ENCODE data around the gene NUDT21. TPM values are rescaled to one million over a fixed set of nuclear protein-coding genes. Genes with fewer than 3 reads are reported as not detected.

Gene NUDT21
- polyA plus RNA-seq, 1 of the 3 experiments (the other 2 are of a cell fraction) = 42.2 TPM

DNA sequence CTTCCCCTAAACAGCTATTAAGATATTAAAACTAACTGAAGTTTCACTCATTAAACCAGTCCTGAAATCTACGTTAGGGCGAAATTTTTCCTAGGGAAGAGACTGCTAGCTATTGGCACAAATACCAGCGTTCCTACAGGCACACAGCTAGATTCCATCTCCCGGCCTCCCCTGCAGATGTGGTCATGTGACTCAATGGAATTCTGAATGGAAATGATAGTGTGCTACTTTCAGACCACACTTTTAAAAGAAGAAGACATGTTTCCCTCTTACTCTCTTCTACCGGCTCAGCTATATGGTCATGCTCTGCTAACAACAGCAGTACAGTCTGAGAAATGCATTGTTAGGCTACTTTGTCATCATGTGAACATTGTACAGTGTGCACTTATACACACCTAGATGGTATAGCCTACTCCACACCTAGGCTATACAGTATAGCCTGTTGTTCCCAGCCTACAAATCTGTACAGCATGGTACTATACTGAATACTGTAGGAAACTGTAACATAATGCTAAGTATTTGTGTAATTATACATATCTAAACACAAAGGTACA lies 31.6 kb upstream of the NUDT21 start:
- no peak overlapping the region for H3K9ac ChIP-seq
- no peaks in the 10 kb centered on the region; a peak in 1 of 4 replicates for H3K4me1 ChIP-seq (ENCODE audit: control insufficient read depth in 1 of 2, insufficient read depth in 2 of 2, low read depth in 1 of 2, low read length in 1 of 2)
- no peaks in the 10 kb centered on the region for H3K9me3 ChIP-seq
- H3F3A ChIP-seq (replicated peaks; ENCODE audit: insufficient read depth) = peaks cover 11% of the 10 kb centered on the region
- no peak overlapping the region for H2AFZ ChIP-seq (ENCODE audit: low read depth)
- ChIA-PET POLR2A (no interaction called here), CTCF (no interaction called here)
- DNase-seq = no peak
- no peaks in the 10 kb centered on the region for H3K27me3 ChIP-seq (ENCODE audit: insufficient read depth)
- 0 out of 2 replicates have a peak, but pooled peaks cover 9% of the 10 kb centered on the region for H3K79me2 ChIP-seq (ENCODE audit: insufficient read depth)
- 96% methylated on average over 5 of the region's 5 CpGs for WGBS (ENCODE audit: low lambda C conversion rate)
- H3K4me3 ChIP-seq (ENCODE audit: low read depth in 2 of 2, low read length in 1 of 2) = no peak overlapping the region
- H3K9me2 ChIP-seq = no peaks in the 10 kb centered on the region
- no peak overlapping the region for H3K27ac ChIP-seq (ENCODE audit: low read depth in 2 of 2, low read length in 1 of 2)
- no peak for TF ChIP-seq NFIC (IDR thresholded peaks at IDR 0.05; ENCODE audit: borderline replicate concordance)
- no peak for TF ChIP-seq MXI1 (IDR thresholded peaks at IDR 0.05; ENCODE audit: low read depth, low read length)
- TF ChIP-seq NRF1 (IDR thresholded peaks at IDR 0.05; ENCODE audit: low read depth, low read length) = no peak
- no peak for TF ChIP-seq GATA2 (CRISPR knock-in tag; IDR thresholded peaks at IDR 0.05)
- TF ChIP-seq EZH2phosphoT487 (IDR thresholded peaks at IDR 0.05; ENCODE audit: borderline replicate concordance, low read depth) = no peak
- no peak for TF ChIP-seq FOSL2 (IDR thresholded peaks at IDR 0.05; ENCODE audit: borderline replicate concordance, low read depth)
- TF ChIP-seq, protein P1, sequence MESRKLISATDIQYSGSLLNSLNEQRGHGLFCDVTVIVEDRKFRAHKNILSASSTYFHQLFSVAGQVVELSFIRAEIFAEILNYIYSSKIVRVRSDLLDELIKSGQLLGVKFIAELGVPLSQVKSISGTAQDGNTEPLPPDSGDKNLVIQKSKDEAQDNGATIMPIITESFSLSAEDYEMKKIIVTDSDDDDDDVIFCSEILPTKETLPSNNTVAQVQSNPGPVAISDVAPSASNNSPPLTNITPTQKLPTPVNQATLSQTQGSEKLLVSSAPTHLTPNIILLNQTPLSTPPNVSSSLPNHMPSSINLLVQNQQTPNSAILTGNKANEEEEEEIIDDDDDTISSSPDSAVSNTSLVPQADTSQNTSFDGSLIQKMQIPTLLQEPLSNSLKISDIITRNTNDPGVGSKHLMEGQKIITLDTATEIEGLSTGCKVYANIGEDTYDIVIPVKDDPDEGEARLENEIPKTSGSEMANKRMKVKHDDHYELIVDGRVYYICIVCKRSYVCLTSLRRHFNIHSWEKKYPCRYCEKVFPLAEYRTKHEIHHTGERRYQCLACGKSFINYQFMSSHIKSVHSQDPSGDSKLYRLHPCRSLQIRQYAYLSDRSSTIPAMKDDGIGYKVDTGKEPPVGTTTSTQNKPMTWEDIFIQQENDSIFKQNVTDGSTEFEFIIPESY (IDR thresholded peaks at IDR 0.05; ENCODE audit: borderline replicate concordance, low read depth) = no peak
- TF ChIP-seq, protein P2, sequence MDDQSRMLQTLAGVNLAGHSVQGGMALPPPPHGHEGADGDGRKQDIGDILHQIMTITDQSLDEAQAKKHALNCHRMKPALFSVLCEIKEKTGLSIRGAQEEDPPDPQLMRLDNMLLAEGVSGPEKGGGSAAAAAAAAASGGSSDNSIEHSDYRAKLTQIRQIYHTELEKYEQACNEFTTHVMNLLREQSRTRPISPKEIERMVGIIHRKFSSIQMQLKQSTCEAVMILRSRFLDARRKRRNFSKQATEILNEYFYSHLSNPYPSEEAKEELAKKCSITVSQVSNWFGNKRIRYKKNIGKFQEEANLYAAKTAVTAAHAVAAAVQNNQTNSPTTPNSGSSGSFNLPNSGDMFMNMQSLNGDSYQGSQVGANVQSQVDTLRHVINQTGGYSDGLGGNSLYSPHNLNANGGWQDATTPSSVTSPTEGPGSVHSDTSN (IDR thresholded peaks at IDR 0.05) = no peak
- TF ChIP-seq TCF12 (IDR thresholded peaks at IDR 0.05) = no peak
- no peak for TF ChIP-seq MEF2A (IDR thresholded peaks at IDR 0.05; ENCODE audit: borderline replicate concordance, low read depth)
- no peaks in the 10 kb centered on the region for H4K20me1 ChIP-seq (ENCODE audit: insufficient read depth)
- no peak overlapping the region for H3K4me2 ChIP-seq
- peaks cover 60 to 65% of the 10 kb centered on the region in 2 experiments for H3K36me3 ChIP-seq (replicated peaks in 1 of 2; ENCODE audit: control insufficient read depth in 1 of 2, insufficient read depth in 2 of 2, low read length in 1 of 2)

GRCh38 chr16:56481468-56482122 lies 30.5 kb upstream of the NUDT21 start:
- Histone ChIP-seq H3K79me2 (ENCODE audit: insufficient read depth) (0 out of 2 replicates have a peak, but pooled peaks cover 9% of the 10 kb centered on the region), H3K27me3 (ENCODE audit: insufficient read depth) (no peaks in the 10 kb centered on the region), H3F3A (replicated peaks; ENCODE audit: insufficient read depth) (peaks cover 22% of the 10 kb centered on the region), H3K9me2 (no peaks in the 10 kb centered on the region), H3K27ac (ENCODE audit: low read depth in 2 of 2, low read length in 1 of 2) (no peak overlapping the region), H3K9me3 (no peaks in the 10 kb centered on the region), H3K36me3 (replicated peaks in 1 of 2; ENCODE audit: control insufficient read depth in 1 of 2, insufficient read depth in 2 of 2, low read length in 1 of 2) (peaks cover 62 to 68% of the 10 kb centered on the region in 2 experiments), H3K4me1 (ENCODE audit: control insufficient read depth in 1 of 2, insufficient read depth in 2 of 2, low read depth in 1 of 2, low read length in 1 of 2) (peaks cover 0 to 11% of the 10 kb centered on the region in 2 experiments; a peak in 1 of 4 replicates), H4K20me1 (ENCODE audit: insufficient read depth) (no peaks in the 10 kb centered on the region), H2AFZ (ENCODE audit: low read depth) (no peak overlapping the region), H3K4me2 (no peak overlapping the region), H3K4me3 (ENCODE audit: low read depth in 2 of 2, low read length in 1 of 2) (no peak overlapping the region), H3K9ac (no peak overlapping the region)
- DNase-seq = no peak
- no peak for TF ChIP-seq GATA2 (CRISPR knock-in tag; IDR thresholded peaks at IDR 0.05)
- TF ChIP-seq POLR2AphosphoS5 (IDR thresholded peaks at IDR 0.05; ENCODE audit: low read depth, low read length) = no peak
- ChIA-PET POLR2A (no interaction called here), CTCF (interaction anchor here (1.1 kb wide), 1 partner anchor 119 kb away, joined by 3 read pairs; no protein-coding TSS in a partner anchor)
- 95% methylated on average over 2 of the region's 2 CpGs for WGBS (ENCODE audit: low lambda C conversion rate)
